ENCODE results near the gene HDAC7. TPM values are rescaled to one million over a fixed set of nuclear protein-coding genes. Genes with fewer than 3 reads are reported as not detected.

Gene HDAC7
- total and polyA plus RNA-seq, 2 experiments from 2014 or later: 19.0 to 41.2 TPM

GRCh38 chr12:47840571-47840970, 20.9 kb upstream of the HDAC7 start:
- peaks cover 3% of the 10 kb centered on the region for H3K27me3 ChIP-seq
- no peak for DNase-seq (ENCODE audit: low spot score)
- no peak overlapping the region for H3K4me2 ChIP-seq
- H3K4me1 ChIP-seq (ENCODE audit: insufficient read depth): peaks cover 7% of the 10 kb centered on the region
- H2AFZ ChIP-seq: no peak overlapping the region
- no peak overlapping the region for H3K27ac ChIP-seq
- no peak overlapping the region for H3K4me3 ChIP-seq
- no peaks in the 10 kb centered on the region for H3K9me2 ChIP-seq (replicated peaks; ENCODE audit: insufficient read depth)
- H3K79me2 ChIP-seq: no peaks in the 10 kb centered on the region
- H3K9me3 ChIP-seq (ENCODE audit: low read depth): no peaks in the 10 kb centered on the region
- H3K36me3 ChIP-seq (replicated peaks; ENCODE audit: insufficient read depth, low read depth): no peaks in the 10 kb centered on the region
- H4K20me1 ChIP-seq (ENCODE audit: insufficient read depth, poor library complexity, severe bottlenecking): no peaks in the 10 kb centered on the region
- WGBS (ENCODE audit: low lambda C conversion rate, missing lambda C conversion rate): 100% methylated on average over 1 of the region's 1 CpG
- no peak for TF ChIP-seq EZH2 (IDR thresholded peaks at IDR 0.05; ENCODE audit: borderline replicate concordance)
- TF ChIP-seq EZH2phosphoT487 (IDR thresholded peaks at IDR 0.05; ENCODE audit: low read depth, severe bottlenecking, unreplicated experiment): no peak
- TF ChIP-seq CTCF (IDR thresholded peaks at IDR 0.05; ENCODE audit: poor library complexity): no peak

GRCh38 chr12:47839214-47839876, 19.6 kb upstream of the HDAC7 start:
- no peaks in the 10 kb centered on the region for H3K9me2 ChIP-seq (replicated peaks; ENCODE audit: insufficient read depth)
- H3K4me2 ChIP-seq: no peak overlapping the region
- H3K36me3 ChIP-seq (replicated peaks; ENCODE audit: insufficient read depth, low read depth): no peaks in the 10 kb centered on the region
- H3K9me3 ChIP-seq (ENCODE audit: low read depth): no peaks in the 10 kb centered on the region
- 78% methylated on average over 8 of the region's 8 CpGs for WGBS (ENCODE audit: low lambda C conversion rate, missing lambda C conversion rate)
- H3K27me3 ChIP-seq: peaks cover 3% of the 10 kb centered on the region
- no peaks in the 10 kb centered on the region for H3K79me2 ChIP-seq
- H3K27ac ChIP-seq: no peak overlapping the region
- H2AFZ ChIP-seq: no peak overlapping the region
- no peaks in the 10 kb centered on the region for H4K20me1 ChIP-seq (ENCODE audit: insufficient read depth, poor library complexity, severe bottlenecking)
- no peak overlapping the region for H3K4me3 ChIP-seq
- DNase-seq (ENCODE audit: low spot score): no peak
- peaks cover 7% of the 10 kb centered on the region for H3K4me1 ChIP-seq (ENCODE audit: insufficient read depth)
- no peak for TF ChIP-seq EZH2 (IDR thresholded peaks at IDR 0.05; ENCODE audit: borderline replicate concordance)
- no peak for TF ChIP-seq CTCF (IDR thresholded peaks at IDR 0.05; ENCODE audit: poor library complexity)
- TF ChIP-seq EZH2phosphoT487 (IDR thresholded peaks at IDR 0.05; ENCODE audit: low read depth, severe bottlenecking, unreplicated experiment): no peak

- DNase-seq (ENCODE audit: low spot score): peak; percentile 50
- TF ChIP-seq EZH2phosphoT487 (IDR thresholded peaks at IDR 0.05; ENCODE audit: low read depth, severe bottlenecking, unreplicated experiment): no peak
- TF ChIP-seq CTCF (IDR thresholded peaks at IDR 0.05; ENCODE audit: poor library complexity): peak; percentile 60
- TF ChIP-seq EZH2 (IDR thresholded peaks at IDR 0.05; ENCODE audit: borderline replicate concordance): no peak
- H3K36me3 ChIP-seq (replicated peaks; ENCODE audit: insufficient read depth, low read depth): no peaks in the 10 kb centered on the region
- H3K9me2 ChIP-seq (replicated peaks; ENCODE audit: insufficient read depth): no peaks in the 10 kb centered on the region
- H3K27me3 ChIP-seq: peaks cover 3% of the 10 kb centered on the region
- no peak overlapping the region for H3K4me3 ChIP-seq
- peaks cover 7% of the 10 kb centered on the region for H3K4me1 ChIP-seq (ENCODE audit: insufficient read depth)
- H3K9me3 ChIP-seq (ENCODE audit: low read depth): no peaks in the 10 kb centered on the region
- no peaks in the 10 kb centered on the region for H4K20me1 ChIP-seq (ENCODE audit: insufficient read depth, poor library complexity, severe bottlenecking)
- H3K79me2 ChIP-seq: no peaks in the 10 kb centered on the region
- H3K27ac ChIP-seq: no peak overlapping the region
- no peak overlapping the region for H3K4me2 ChIP-seq
- no peak overlapping the region for H2AFZ ChIP-seq
- WGBS (ENCODE audit: low lambda C conversion rate, missing lambda C conversion rate): 61% methylated on average over 8 of the region's 10 CpGs
Observed at GRCh38 chr12:47838286-47838931, 18.7 kb upstream of the HDAC7 start.

Measured in hepatocyte (in vitro differentiated cells).